ENCODE results near the gene ABCG1.

The ABCG1 gene

DNA sequence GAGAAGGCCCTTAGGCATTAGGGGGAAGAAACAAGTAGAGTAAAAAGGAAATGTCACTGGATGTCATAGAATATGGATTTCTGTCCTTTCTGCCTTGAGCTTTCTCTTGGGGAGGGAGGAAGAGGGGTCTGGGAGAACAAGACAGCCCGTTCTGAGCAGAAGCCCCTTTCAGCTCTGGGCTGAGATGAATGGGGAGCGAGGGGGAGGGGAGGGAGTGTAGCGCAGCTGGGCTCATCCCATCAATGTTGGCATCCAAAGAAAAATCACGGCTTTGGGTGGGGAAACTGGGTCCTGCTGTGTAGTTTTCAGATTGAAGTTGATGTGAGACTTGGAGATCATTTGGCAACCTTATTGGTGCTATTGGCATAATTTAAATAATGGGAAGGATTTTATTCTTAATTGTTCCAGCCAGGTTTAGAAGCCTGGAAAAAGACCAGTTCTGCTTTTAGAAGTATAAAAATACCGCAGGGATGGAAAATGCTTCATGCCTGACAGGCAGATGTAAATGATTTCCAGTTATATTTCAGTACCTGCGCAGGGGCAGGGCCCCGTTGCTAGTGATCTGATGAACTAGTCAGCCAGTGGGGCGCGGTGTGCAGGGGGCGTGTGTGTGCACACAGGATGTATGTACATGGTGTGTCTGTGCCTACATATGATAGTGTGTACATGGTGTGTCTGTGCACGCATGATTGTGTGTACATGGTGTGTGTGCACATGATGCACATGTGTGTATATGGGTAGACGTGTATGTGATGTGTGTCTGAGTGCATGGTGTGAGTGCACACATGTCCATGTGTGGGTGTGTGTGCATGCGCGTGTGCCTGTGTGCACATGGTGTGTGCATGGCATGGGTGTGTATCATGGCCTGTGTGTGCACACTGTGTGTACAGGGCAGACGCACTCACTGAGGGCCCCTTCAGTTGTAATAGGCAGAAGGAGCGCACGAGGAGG, 36.0 kb downstream of the ABCG1 start:
- no peak for DNase-seq

DNA sequence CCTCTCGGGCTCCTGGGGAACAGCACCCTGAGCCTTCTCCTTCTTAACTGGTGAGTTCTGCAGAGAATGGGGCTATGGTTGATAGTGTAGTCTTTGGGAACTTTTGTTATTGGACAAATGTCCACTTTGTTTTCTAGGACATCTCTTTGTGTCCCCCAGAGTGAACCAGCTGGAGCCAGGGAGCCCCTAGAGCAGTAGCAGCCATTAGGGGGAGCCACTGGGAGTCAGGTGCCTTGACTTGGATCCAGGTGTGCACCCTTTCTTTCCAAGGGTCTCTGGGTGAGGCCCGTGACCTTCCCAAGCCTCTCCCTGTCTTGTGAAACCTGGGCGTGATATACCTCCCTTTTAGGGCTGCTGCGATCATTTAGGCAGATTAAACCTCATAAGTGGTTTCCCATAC, 36.9 kb downstream of the ABCG1 start:
- DNase-seq = no peak

DNA sequence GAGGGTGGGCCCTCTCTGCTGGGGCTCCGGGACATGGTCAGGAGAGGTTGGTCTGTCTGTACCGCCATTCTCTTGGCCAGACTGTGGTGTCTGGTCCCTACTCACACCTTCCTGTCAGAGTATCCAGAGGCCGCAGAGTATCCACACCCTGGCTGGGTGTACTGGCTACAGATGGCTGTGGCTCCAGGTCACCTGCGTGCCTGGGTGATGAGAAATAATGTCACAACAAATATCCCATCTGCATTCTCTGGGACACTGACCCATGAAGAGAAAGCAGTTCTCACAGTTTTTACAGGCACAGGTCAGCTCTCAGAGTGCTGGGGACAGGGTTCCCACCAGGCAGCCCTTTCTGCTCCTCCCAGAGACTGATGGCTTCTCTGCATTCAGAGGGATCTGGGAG, 37.4 kb downstream of the ABCG1 start:
- no peak for DNase-seq

DNA sequence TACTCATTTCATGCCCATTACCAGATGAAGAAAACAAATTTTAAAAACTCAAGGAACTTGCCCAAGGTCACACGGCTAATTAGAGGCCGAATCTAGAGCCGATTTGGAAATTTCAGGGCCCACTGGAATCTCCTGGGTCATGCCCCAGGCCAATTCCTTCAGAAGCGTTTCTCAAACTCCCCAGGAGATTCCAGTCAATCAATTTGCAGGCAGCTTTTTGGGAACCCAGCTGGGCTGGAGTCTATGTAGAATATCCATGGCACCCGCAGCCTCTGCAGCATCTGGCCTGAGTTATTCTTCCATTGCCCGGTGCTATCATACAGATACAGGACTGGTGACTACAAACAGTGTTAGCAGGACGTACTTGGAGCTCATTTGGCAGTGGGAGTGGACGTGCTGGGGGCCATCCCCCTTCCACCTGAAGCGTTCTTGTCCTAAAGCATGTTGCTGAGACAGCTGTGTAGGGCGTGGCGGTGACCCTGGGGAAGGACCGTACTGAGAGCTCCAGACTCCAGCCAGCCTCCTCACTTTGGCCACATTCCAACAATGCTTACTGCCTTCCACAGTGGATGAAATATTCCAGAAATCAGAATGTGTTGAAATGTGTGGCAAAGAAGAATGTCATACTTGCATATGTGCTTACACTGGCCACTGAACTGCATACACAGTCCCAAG, 38.3 kb downstream of the ABCG1 start:
- DNase-seq = no peak

DNA sequence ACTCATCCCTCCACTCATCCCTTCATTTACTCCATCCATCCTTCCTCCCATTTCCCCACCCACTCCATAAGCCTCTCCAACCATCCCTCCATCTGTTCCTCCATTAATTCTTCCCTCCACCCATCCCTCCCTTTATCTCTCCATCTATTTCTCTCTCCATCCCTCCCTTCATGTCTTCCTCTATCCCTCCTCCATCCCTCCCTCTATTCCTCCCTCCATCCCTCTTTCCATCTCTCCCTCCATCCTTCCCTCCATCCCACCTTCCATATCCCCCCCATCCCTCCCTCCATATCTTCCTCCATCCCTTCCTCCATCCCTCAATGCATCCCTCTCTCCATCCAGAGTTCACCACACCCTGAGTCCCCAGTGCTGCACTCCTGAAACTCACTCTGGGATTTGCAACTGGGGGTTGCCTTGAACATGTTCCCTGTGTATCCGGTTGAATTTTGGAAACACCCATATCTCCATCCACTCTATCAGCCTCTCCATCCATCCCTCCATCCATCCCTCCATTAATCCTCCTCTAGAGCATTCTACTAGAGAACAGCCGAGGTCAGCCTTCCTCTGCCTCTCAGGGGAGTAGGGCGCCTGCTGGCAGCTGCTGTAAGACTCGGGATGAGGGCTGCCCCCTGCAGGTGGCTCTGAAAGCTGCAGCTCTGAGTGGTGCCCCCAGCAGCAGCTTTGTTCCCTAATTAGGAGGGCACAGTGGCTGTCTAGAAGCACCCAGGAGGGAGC, 39.4 kb downstream of the ABCG1 start:
- peak in 1 of 2 experiments; percentile 13 for DNase-seq

DNA sequence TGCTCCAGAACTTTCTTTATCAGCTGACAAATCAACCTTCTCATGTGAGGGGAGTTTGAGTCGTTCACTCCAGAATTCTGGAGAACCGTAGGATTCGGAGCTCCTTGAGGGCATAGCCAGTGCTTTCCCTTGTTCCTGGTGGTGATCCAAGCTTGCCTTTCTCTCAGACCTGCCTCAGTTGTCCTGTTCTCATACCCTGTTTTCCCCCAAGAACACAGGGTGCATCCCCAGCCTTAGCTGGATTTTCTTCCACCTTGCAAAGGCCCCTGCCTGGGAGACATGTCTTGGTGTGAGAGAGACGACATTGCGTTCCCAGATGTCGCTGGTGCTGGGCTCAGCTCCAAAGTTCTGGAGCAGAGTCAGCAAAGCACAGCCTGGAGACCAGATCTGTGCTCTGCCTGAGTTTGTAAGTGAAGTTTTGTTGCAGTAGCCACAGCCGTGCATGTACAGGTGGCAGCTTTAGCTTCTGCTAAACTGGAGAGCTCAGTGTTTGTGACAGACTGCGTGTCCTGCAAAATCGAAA, 40.0 kb downstream of the ABCG1 start:
- DNase-seq = no peak

DNA sequence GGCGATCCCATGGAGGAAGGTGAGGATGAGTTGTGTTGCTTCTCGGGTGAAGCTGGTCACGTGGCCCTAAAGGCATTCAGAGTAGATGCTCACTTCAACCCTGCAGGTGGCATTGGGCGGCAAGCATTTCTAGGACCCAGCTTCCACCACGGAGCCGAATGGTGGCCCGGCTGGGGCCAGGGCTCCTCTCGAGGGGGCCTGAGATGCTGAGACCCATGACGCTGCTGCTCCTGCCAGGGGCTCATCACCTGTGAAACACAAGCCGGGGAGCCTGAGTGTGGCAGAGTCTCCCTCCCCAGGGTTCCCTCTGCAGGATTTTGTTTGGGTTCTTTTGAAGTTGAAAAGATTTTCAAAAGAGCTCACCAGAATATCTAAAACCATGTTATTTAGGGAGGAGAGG, 41.2 kb downstream of the ABCG1 start:
- no peak for DNase-seq

DNA sequence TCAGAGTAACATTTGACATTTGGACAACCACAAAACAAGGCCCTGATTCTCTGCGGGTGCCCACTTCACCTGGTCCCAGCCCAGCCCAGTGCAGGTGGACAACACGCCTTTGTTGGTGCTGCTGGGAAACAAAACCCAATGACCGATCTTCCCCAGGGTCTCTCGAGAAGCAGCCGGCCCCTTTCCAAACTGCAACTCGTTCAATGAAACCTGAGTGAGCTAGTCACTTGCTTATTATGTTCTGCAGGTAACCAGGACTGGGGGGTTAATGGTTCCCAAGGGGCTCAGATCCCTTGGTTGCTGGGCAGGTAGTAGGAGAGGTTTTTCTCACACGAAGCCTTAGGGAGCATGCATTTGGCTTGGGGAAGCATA, 42.9 kb downstream of the ABCG1 start:
- peak in 1 of 2 experiments; percentile 39 for DNase-seq

DNA sequence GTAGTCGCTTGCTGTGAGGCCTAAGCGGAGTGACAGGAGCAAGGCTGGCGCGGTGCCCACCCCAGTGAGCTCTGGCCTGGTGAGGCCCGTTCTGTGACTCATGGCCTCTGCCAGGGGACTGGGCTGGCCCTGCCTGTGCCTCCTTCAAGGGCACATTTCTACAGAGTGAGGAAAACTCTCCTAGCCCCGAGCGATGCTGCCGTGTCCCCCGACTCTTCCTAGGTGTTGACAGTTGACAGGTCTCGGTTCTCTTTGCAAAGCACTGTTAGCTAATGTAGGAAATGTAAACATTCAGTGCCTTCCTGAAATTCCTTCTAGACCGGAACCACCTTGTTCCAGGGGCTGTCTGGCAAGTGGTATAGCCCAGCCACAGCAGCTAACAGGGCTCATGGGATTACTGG, 43.9 kb downstream of the ABCG1 start:
- no peak for DNase-seq

DNA sequence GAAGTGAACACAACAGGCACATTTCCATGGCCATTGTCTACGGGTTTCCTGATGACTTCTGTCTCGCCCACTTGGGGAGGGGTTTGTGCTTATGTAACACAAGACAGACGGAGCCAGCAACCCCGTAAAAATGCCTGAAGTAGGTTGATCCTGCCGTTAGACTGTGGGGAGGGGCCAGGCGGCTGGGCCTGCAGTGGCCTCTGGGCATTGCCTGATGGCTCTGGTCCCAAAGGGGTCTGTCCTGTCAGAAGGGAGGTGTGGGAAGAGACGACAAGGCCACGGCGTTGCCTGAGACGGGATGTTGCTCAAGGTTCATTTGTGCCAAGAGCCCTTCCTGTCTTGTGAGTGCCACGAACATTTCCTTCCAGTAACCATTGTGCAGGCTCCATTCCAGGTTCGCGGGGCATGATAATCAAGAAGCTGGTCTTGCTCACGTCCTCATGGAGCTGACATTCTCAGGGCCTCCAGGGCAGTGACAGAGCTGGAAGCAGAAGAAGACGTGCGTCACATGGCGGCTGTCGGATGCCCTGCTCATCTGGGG, 44.7 kb downstream of the ABCG1 start:
- no peak for DNase-seq

DNA sequence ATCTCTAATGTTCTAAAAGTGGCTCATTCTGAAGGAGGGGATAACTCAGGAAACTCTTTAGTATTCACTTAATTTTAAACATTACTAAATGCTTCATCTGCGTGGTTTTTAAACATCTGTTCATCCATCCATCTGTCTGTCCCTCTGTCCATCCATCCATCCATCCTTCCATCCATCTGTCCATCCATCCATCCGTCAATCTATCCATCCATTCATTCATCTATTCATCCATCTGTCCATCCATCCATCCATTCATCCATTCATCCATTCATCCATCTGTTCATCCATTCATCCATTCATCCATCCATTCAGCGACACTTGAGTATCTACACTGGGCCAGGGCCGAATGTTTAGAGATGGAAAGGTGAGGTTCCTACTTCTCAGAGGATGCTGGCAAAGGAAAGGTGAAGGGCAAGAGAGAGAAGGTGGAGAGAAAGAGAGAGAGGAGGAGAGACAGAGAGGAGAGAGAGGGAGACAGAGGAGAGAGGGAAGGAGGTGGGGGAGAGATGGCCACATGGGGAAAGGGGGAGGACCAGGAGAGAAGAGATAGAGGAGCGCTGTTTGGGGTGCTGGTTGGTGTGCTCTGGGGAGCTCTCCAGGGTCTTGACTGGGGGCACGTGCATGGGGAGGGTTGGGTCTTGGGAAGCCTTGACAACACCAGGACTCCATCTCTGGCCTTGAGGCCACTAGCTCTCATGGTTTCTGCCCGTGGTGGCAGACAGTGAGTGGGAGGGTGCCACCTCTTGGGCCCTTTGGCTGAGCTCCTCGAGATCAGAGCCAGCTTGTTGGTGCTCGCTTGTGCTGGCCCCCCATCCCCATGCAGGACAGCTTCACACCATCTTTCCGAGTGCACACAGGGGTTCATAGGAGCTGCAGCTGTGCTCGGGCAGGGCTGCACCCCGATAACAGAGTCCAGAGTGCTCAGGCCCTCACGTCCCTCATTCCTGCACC, 45.6 kb downstream of the ABCG1 start:
- DNase-seq = no peak

DNA sequence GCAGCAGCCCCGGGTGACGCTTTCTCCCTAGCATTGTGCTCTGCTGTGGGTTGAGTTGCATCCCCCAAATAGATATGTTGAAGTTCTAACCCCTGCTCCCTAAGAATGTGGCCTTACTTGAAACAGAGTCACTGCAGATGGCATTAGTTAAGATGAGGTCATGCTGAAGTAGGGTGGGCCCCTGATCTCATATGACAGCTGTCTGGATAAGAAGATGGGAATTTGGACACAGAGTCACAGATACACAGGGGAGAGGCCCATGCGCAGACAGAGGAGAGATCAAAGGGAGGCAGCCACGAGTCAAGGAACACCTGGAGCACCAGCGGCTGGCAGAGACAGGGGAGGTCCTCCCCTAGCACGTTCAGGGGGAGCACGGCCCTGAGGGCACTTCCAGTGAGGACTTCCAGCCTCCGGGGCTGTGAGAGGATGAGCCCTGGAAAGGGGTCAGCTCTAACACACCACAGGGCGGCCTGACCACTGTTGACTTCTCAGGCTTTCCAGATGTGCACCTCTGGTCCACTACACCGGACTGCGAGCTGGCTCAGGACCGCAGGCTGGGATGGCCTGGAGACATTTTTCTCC, 46.4 kb downstream of the ABCG1 start:
- no peak for DNase-seq

DNA sequence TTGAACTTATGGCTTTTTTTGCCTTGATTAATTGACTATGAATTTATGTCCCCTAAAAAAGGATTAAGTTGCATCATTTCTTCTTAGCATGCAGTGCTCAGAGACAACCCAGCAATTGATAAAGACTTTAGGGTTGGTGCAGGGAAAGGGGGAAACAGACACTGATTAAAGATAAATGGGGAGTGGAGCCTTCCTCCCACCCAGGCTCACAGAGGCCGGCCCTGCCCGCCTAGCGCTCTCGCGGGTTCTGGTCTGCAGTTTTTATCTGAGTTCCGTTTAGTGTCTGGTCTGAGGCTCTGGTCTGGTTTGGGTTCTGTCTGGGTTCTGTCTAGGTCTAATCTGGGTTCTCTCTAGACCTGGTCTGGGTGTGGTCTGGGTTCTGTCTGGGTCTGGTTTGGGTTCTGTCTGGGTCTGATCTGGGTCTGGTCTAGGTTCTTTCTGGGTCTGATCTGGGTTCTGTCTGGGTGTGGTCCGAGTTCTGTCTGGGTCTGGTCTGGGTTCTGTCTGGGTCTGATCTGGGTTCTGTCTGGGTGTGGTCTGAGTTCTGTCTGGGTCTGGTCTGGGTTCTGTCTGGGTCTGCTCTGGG, 48.1 kb downstream of the ABCG1 start:
- DNase-seq = no peak

DNA sequence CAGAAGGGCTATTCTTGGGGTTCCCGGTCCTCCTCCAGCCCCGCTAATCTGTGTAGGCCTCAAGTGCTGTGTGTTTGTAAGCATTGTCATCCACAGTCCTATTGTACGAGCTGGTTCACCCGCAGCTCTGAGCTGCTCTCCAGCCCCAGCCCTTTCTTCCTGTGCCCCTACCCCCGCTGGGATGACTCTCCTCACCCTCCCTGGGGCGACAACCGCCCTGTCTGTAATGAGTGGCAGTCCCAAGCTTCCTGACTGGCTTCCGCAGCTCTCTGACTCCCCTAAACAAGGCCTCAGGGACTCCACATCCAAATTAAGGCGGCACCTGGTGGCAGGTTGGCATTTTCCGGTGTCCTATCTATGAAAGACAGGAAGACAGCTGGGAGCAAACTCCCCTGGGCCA, 50.4 kb downstream of the ABCG1 start:
- no peak for DNase-seq

DNA sequence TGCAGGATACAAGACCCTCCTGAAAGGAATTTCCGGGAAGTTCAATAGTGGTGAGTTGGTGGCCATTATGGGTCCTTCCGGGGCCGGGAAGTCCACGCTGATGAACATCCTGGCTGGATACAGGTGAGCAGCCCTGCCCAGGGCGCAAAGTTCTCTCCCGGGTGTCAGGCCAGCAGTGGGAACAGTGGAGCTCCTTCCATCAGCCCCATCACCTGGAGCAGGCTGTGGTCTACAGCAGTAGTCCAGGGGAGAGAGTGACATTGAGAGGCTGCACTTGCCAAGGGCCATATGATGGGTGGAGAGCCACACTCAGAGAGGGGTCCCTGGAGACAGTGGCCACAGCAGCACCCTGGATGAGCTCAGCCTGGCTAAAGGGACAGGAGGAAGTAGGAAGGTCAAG, 52.1 kb downstream of the ABCG1 start:
- no peak for DNase-seq

DNA sequence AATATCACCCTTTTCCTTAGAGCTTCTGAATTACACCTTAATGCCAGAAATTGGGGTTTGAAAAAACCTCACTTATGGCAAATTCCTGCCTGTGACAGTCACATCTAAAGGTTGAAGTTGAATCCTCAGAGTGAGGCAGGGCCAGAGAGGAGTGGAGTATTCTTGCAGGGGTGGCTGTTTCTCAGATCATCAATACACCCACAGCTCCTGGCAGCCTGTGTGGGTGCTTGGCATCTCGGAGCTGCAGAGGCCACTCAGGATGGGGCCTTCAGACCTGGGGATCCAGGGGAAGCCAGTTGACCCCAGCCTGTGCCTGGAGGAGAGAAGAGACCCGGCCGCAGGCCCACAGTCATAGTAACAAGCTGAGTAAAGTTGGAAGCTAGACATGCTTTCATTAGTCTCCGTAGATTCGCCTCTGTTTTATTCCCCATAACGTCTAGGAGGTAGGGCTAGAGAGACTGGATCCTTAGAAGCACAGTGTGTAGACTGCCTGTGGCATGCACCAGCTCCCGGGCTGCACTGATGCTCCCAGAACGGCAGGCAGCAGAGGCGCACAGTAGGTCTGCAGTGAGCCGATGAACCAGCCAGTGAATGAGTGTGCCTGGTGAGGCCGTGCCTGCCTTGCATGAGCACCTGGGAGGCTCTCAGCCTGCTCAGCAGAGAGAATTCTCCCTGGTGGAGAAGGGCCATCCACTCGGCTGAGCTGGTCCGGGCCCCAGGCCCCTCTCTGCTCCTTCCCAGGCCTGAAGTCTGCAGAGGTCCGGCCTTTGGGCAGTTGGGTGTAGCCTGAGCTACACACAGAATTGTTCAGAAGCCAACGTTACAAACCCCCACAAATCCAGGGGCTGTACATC, 53.4 kb downstream of the ABCG1 start:
- DNase-seq = no peak

DNA sequence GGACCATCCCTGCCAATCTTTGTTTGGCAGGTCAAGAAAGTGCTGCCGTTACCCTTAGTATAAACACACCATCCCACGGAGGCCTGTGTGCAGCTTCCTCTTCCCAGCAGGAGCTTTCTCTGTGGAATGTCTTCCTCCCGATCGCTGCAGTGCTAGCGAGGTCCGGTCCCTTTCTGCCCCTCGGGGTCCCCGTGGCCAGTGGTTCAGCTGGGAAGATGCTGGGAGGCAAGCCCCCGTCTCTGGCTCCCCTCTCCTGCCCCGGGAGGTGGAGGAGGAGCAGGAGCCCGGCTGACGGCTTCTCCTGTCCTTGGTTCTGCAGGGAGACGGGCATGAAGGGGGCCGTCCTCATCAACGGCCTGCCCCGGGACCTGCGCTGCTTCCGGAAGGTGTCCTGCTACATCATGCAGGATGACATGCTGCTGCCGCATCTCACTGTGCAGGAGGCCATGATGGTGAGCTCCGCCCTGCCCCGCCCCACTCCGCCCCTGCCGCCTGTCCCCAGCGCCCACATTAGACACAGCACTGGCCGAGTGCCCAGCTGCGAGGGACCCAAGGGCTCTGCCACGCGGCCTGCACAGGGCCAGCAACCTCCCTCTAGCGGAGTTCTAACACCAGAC, 54.2 kb downstream of the ABCG1 start:
- no peak for DNase-seq

DNA sequence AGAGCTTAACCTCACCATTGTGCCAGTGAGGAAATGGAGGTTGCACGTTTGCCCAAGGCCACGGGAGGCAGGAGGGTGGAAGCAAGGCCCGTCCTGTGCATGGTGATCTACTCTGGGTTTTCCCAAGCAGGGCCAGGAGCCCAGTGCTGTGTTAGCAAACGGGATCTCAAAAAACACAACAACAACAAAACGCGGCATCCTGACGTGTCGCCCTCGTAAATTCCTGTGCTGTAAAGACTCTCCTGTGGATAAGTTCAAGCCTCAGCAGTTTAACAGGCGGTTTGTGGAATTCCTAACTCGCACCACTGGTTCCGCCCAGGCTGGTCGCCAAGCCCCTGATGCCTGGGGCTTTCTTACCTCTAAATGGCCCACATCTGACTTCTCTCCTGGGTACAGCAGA, 57.1 kb downstream of the ABCG1 start:
- DNase-seq = no peak

DNA sequence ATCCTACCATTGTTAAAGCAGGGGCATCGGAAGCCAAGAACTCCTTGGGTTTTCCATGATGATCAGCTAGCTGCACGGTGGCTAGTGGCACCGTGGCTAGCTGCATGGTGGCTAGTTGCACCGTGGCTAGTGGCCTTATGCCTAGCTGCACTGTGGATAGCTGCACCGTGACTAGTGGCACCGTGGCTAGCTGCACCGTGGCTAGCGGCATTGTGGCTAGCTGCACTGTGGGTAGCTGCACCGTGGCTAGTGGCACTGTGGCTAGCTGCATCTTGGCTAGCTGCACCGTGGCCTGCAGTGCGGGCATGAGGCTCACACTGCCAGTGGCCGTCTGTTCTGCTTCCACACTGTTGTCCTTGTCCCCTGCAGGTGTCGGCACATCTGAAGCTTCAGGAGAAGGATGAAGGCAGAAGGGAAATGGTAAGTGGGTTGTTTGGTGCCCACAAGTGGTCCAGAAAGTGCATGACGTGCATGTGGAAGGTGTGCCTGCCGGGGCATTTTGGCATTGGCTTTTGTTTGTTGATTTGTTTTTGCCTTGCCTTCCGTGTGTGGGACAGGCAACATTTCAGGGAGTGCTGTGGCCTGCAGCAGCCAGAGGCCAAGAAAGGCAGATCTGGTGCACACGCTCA, 57.7 kb downstream of the ABCG1 start:
- DNase-seq = no peak
